Panc1 (cell line): ENCODE measurements around the gene PLIN1. TPM values are rescaled to one million over a fixed set of nuclear protein-coding genes. Genes with fewer than 3 reads are reported as not detected.

Experiments
- ATAC-seq: fragments of 200-7000 bp; cut with Tn5 transposase; 2 replicates; pipeline ENCODE4 v1.9.1; 2020; ENCODE audit warnings: mild to moderate bottlenecking, moderate library complexity
- BruUV-seq: library from RNA; stranded (reverse); fragments of 400-500 nt; replicated peaks from 2 replicates; lab custom pipeline; 2021; lab: Mats Ljungman, UMichigan
- CTCF ChIA-PET: fragments of 300-600 bp; sonication (Branson Sonifier 250); formaldehyde crosslinking; loops from one replicate; lab custom pipeline; 2022; ENCODE audit warnings: antibody characterized with exemption; lab: Charles Lee
- POLR2A ChIA-PET: fragments of 300-600 bp; sonication (Branson Sonifier 250); formaldehyde crosslinking; loops from one replicate; lab custom pipeline; 2022; ENCODE audit warnings: antibody characterized with exemption; lab: Charles Lee
- DNase-seq: peaks from one replicate; pipeline ENCODE4 v3.0.0-alpha.2; 2010; ENCODE audit warnings: low read depth, low spot score
- H3K27ac ChIP-seq: 2 replicates; pipeline ENCODE4 v1.5.1; 2011; ENCODE audit warnings: mild to moderate bottlenecking, low read length, inconsistent platforms
- H3K27me3 ChIP-seq: fragments of 200-500 bp; sonication (Bioruptor generic); 2 replicates; pipeline ENCODE4 v1.6.0; 2014; ENCODE audit warnings: low read length, inconsistent platforms; ENCODE audit not compliant: control insufficient read depth, insufficient read depth
- H3K36me3 ChIP-seq: fragments of 200-500 bp; sonication (Bioruptor generic); 2 replicates; pipeline ENCODE4 v1.5.1; 2014; ENCODE audit warnings: inconsistent platforms, mild to moderate bottlenecking, low read length, moderate library complexity; ENCODE audit not compliant: control insufficient read depth, insufficient read depth
- H3K4me1 ChIP-seq: 2 replicates; pipeline ENCODE4 v1.5.1; 2011; ENCODE audit warnings: inconsistent platforms, mild to moderate bottlenecking, low read length, moderate library complexity; ENCODE audit not compliant: control insufficient read depth, insufficient read depth
- H3K4me3 ChIP-seq, 2 experiments: 2 replicates each; pipeline ENCODE4 v1.5.1; 2011 to 2012; ENCODE audit warnings: low read depth in 2 of 2, low read length in 2 of 2, mild to moderate bottlenecking in 2 of 2, inconsistent platforms in 1 of 2, moderate library complexity in 1 of 2
- H3K9me3 ChIP-seq: fragments of 200-500 bp; sonication (Bioruptor generic); 2 replicates; pipeline ENCODE4 v1.5.1; 2014; ENCODE audit warnings: low read depth, mild to moderate bottlenecking, inconsistent platforms, low read length, moderate library complexity; ENCODE audit not compliant: control insufficient read depth, insufficient read depth
- CTCF ChIP-seq: fragments of 450-650 bp; IDR thresholded peaks from 2 replicates; pipeline ENCODE4 v1.5.1; 2017; ENCODE audit warnings: mild to moderate bottlenecking
- POLR2AphosphoS5 ChIP-seq: IDR thresholded peaks from 2 replicates; pipeline ENCODE4 v1.6.1; 2012; ENCODE audit warnings: mild to moderate bottlenecking, low read depth, low read length, moderate library complexity
- REST ChIP-seq, 2 experiments: IDR thresholded peaks; 2 replicates each; pipeline ENCODE4 v1.6.1; 2011 to 2012; ENCODE audit warnings: low read depth in 2 of 2, control low read depth in 1 of 2, low read length in 1 of 2, mild to moderate bottlenecking in 1 of 2, moderate library complexity in 1 of 2; ENCODE audit not compliant: insufficient read depth in 1 of 2
- SIN3A ChIP-seq: IDR thresholded peaks from 2 replicates; pipeline ENCODE4 v1.6.1; 2012; ENCODE audit warnings: low read depth, mild to moderate bottlenecking, low read length, moderate library complexity, borderline replicate concordance; ENCODE audit not compliant: insufficient read depth
- TCF7L2 ChIP-seq: IDR thresholded peaks from 2 replicates; pipeline ENCODE4 v1.6.1; 2011; ENCODE audit warnings: mild to moderate bottlenecking, low read depth, low read length, inconsistent platforms
- in situ Hi-C: cut with HindIII; loops from 2 replicates; pipeline ENCODE4 v1.10.0; 2016; ENCODE audit warnings: low sequenced_read_pairs, low pct_unique_long_range_greater_than_20kb
- intact Hi-C: fragments of 100-400 bp; cut with micrococcal nuclease; formaldehyde crosslinking; loops from one replicate; pipeline ENCODE4 v1.10.0; 2022; ENCODE audit not compliant: unreplicated experiment
- total RNA-seq: library from RNA; stranded (reverse); gene quantifications from one replicate; pipeline ENCODE4 v1.2.1, GENCODE V29; 2021; ENCODE audit not compliant: unreplicated experiment

PLIN1 gene
- total RNA-seq, 1 experiment from 2014 or later, result 0.44 TPM

DNA sequence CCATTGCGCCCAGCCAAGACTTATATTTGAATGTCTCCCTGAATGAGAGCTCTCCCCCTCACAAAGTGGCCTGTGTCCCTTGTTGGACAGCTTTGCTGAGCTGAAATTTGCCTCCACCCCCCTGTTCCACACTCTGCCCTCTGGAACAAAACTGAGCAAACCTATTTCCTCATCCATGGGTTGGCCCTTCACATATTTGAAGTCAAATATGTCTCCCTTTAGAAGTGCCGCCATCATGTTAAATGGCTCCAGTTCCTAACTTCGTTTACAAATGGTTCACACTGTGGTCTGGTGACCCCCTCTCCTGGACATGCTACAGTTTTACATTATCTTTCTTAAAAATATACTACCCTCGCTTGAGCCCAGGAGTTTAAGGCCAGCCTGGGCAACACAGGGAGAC lies 4.6 kb downstream of the PLIN1 start:
- H3K9me3 ChIP-seq, result no peaks in the 10 kb centered on the region
- in situ Hi-C loops (no loop called here), intact Hi-C loops (no loop called here)
- no TSS peak for BruUV-seq
- no peaks in the 10 kb centered on the region for H3K27me3 ChIP-seq
- DNase-seq (no peak), ATAC-seq (no peak)
- H3K27ac ChIP-seq, result no peak overlapping the region
- H3K36me3 ChIP-seq, result no peaks in the 10 kb centered on the region
- ChIA-PET POLR2A (interaction anchor here (0.7 kb wide), 1 partner anchor 177 kb away, joined by 5 read pairs; no protein-coding TSS in a partner anchor), CTCF (interaction anchor here (0.8 kb wide), 1 partner anchor 200 kb away, joined by 4 read pairs; no protein-coding TSS in a partner anchor)
- TF ChIP-seq CTCF (no peak), SIN3A (no peak), TCF7L2 (no peak), POLR2AphosphoS5 (no peak), REST (IDR thresholded peaks at IDR 0.05; ENCODE audit: insufficient read depth in 1 of 2, low read depth in 2 of 2, low read length in 1 of 2) (no peak)
- 0 out of 2 replicates have a peak, but pooled peaks cover under 1% of the 10 kb centered on the region for H3K4me1 ChIP-seq
- H3K4me3 ChIP-seq, result no peak overlapping the region

DNA sequence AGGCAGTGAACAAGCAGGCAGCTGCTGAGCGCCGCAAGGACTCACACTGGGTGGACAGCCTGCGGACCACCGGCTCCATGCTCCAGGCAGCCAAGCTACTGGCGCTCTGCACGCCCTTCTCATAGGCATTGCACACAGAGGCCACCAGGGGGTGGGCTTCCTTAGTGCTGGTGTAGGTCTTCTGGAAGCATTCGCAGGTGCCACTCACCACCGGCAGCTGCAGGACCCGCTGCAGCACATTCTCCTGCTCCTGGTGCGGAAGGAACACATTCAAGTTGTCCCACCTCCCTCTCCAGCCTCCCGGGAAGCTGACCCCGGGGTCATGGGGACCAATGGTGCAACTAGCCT lies 6.0 kb downstream of the PLIN1 start:
- ChIA-PET POLR2A (no interaction called here), CTCF (interaction anchor here (1.3 kb wide), 1 partner anchor 29 kb away, joined by 3 read pairs; no protein-coding TSS in a partner anchor)
- intact Hi-C loops, result no loop called here
- no peaks in the 10 kb centered on the region for H3K4me1 ChIP-seq
- no TSS peak for BruUV-seq
- no peak for DNase-seq
- no peak overlapping the region for H3K4me3 ChIP-seq
- H3K9me3 ChIP-seq, result no peaks in the 10 kb centered on the region
- in situ Hi-C loops, result no loop called here
- H3K27ac ChIP-seq, result no peak overlapping the region
- no peak for TF ChIP-seq POLR2AphosphoS5
- no peak for TF ChIP-seq REST (IDR thresholded peaks at IDR 0.05; ENCODE audit: insufficient read depth in 1 of 2, low read depth in 2 of 2, low read length in 1 of 2)
- peak; percentile 72 for TF ChIP-seq CTCF
- no peak for TF ChIP-seq TCF7L2
- TF ChIP-seq SIN3A, result no peak
- ATAC-seq, result peak; percentile 59
- H3K27me3 ChIP-seq, result no peaks in the 10 kb centered on the region
- no peaks in the 10 kb centered on the region for H3K36me3 ChIP-seq
